Measurements from ENCODE around the gene WNT8A. TPM values are rescaled to one million over a fixed set of nuclear protein-coding genes. Genes with fewer than 3 reads are reported as not detected.
A peak's percentile ranks its signal among the peaks of the same experiment; 100 is the strongest.
"Not testable (repeated sequence)": the region's sequence is repeated elsewhere in the genome, so short reads cannot be mapped to it uniquely, and the experiment has no call there.

Gene WNT8A
- polyA plus RNA-seq, 6 donors from 2014 or later, result not detected

DNA sequence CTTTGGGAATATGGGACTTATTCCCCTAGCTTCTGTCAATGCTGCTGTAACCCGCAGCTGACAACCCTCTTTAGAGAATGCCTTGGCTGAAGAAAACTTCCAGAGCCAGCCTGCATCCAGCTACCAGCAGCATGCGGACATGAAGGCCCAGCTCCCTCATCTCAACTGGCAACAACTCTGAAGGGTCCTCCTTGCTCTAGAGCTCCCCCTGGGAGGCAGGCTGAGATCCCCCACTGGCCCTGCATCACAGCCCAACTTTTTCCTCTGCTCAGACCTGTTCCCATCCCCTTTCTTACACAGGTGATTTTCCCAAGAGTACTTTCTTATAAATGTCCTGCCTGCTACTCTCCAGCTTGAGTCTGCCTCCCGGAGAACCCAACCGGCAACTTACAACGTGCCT, 18.7 kb upstream of the WNT8A start:
- ATAC-seq (ENCODE audit: low read depth in 2 of 2) (no peak), DNase-seq (no peak)
- peak overlapping the region in 1 of 6 donors; percentile 57 for H3K27ac Mint-ChIP-seq
- peaks cover 4 to 6% (median 6%) of the 10 kb centered on the region in 3 donors for H3K4me1 Mint-ChIP-seq
- H3K4me3 Mint-ChIP-seq, result no peak overlapping the region
- H3K9me3 Mint-ChIP-seq, result no peaks in the 10 kb centered on the region
- H3K36me3 Mint-ChIP-seq, result no peaks in the 10 kb centered on the region
- H3K27me3 Mint-ChIP-seq, result peaks cover 0 to 6% (median 0%) of the 10 kb centered on the region in 3 donors

DNA sequence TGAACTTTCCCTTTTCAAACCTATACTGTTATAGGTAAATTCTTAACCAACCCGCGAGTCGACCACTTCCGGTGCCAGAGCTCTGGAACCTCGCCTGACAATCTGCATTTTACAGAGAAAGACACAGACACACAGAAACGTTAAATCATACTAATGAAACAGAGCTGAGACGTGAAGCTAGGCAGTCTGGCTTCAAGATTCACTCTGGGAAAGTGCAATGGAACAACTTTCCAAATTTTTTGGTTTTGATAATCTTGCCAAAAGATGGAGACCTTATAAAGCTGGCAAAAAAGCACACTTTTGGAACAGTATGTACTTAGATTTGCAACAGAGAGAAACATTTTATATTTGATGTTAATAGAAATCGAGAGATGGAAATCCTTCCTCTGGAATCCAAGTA, 15.9 kb upstream of the WNT8A start:
- no peak for DNase-seq
- H3K9me3 Mint-ChIP-seq, result no peaks in the 10 kb centered on the region
- no peaks in the 10 kb centered on the region for H3K36me3 Mint-ChIP-seq
- H3K4me1 Mint-ChIP-seq, result peaks cover 4 to 6% (median 6%) of the 10 kb centered on the region in 3 donors
- no peak overlapping the region for H3K4me3 Mint-ChIP-seq
- H3K27me3 Mint-ChIP-seq, result peaks cover 0 to 10% (median 6%) of the 10 kb centered on the region in 3 donors
- no peak for ATAC-seq (ENCODE audit: low read depth in 2 of 2)
- no peak overlapping the region for H3K27ac Mint-ChIP-seq

DNA sequence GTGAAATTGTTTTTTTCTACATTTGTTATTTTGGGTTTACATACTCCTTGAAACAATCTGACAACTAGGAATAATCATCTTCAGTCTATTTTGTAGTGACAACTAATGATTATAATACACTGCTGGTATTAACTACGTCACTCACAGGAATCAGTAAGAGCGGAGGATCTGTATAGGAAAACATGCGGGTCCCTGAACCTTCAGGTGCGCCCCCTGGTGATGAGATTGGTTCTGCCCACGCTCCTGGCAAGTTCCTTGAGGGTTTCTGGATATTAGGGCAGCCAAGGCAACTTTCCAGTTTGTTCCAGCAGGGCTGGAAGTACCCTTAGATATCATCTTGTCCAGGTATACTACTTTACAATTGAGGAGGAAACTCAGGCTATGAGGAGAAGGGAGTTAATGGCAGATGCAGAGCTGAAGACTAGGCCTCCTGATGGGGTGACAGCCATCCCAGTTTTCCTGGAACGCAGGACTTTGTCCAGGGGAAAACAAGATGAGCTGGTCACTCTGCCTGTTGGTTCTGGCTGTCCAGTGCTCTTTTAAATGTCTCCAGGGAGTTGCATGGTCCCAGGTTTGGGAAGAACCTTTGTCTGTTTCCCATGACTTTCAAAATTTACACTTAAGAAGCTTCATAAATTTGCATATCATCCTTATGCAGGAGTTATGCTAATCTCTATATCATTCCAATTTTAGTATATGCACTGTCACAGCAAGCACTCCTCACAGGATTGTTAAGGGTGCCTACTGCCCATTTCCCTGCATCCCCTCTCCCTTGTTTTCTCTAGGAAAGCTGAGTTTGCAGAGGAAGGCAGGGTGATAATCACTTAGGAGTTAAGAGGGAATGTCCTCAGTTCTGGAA, 14.9 kb upstream of the WNT8A start:
- Mint-ChIP-seq H3K36me3 (no peaks in the 10 kb centered on the region), H3K9me3 (no peaks in the 10 kb centered on the region), H3K27ac (no peak overlapping the region), H3K27me3 (peaks cover 0 to 10% (median 6%) of the 10 kb centered on the region in 3 donors), H3K4me3 (no peak overlapping the region), H3K4me1 (peaks cover 4 to 6% (median 6%) of the 10 kb centered on the region in 3 donors)
- DNase-seq, result peak; percentile 57
- ATAC-seq (ENCODE audit: low read depth in 2 of 2), result peak; percentile 73 to 75

DNA sequence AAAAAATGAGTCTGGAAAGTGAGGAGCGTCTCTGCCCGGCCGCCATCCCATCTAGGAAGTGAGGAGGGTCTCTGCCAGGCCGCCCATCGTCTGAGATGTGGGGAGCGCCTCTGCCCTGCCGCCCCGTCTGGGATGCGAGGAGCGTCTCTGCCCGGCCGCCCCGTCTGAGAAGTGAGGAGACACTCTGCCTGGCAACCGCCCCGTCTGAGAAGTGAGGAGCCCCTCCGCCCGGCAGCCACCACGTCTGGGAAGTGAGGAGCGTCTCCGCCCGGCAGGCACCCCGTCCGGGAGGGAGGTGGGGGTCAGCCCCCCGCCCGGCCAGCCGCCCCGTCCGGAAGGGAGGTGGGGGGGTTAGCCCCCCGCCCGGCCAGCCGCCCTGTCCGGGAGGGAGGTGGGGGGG, 13.8 kb upstream of the WNT8A start:
- not testable (repeated sequence) for H3K9me3 Mint-ChIP-seq; DNase-seq; ATAC-seq (ENCODE audit: low read depth in 2 of 2); H3K36me3 Mint-ChIP-seq; H3K27me3 Mint-ChIP-seq; H3K4me1 Mint-ChIP-seq
- Mint-ChIP-seq H3K27ac (peak overlapping the region in 1 of 6 donors; percentile 75), H3K4me3 (peak overlapping the region in 1 of 8 donors; percentile 22)

DNA sequence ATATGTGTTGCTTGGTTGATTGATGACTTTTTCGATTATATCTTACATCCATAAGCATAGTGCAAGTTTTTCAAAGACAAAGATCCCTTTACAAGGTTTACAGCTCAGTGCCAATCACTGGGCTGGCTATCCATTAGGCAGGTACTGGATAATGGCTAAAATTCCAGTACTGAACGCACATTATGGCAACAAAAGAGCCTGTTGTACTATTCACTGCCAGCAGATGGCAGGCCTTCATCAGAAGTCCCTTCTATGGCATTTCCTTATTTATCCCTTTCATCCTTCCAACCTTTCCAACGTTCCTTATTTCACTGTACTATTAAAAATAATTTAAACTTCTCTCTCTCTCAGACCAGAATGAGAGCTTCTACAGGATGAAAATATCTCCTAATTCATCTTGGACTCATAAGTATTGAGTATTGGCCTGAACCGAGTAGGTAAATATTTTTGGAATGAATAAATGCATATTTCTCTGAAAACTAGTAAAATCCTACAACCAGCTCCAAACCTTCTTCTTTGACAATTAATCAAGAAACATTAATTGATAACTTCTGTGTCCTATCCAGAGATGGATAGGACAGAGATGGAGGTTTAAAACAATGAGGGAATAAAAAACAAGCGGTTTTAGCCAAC, 6.7 kb upstream of the WNT8A start:
- Mint-ChIP-seq H3K9me3 (no peaks in the 10 kb centered on the region), H3K4me1 (peaks cover 0 to 16% (median 4%) of the 10 kb centered on the region in 3 donors), H3K27ac (no peak overlapping the region), H3K36me3 (no peaks in the 10 kb centered on the region), H3K4me3 (no peak overlapping the region), H3K27me3 (no peaks in the 10 kb centered on the region)
- no peak for ATAC-seq (ENCODE audit: low read depth in 2 of 2)
- DNase-seq, result peak; percentile 38

DNA sequence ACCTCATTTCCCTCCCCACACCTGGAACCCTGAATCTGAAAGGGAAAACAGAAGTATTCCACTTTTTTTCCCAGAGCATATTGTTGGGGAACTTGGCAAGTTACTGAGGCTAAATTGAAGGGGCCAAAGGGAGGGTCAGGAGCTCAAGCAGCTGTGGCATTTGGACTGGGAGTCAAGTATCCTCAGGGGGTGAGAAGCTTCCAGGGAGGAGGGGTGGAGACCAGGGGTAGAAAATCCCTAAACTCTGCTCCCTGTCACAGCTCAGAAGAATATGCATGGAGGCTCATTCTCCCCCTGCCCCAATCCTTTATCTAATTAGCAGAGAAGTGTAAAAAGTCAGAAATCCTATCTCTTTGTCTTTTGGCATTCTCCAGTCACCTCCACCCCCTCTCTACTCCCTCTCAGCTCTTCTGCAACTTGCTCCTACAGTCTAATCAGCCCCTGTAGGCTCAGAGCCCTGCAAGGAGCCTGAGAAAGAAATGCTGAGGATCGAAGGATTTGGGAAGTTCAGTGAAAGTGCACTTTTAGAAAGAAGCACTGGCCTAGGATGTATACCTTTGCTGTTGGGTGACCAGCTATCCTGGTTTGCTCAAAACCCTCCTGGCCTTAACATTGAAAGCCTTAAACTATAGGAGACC, 5.7 kb upstream of the WNT8A start:
- DNase-seq (no peak), ATAC-seq (ENCODE audit: low read depth in 2 of 2) (no peak)
- Mint-ChIP-seq H3K9me3 (no peaks in the 10 kb centered on the region), H3K27ac (no peak overlapping the region), H3K4me3 (no peak overlapping the region), H3K27me3 (no peaks in the 10 kb centered on the region), H3K4me1 (peaks cover 0 to 16% (median 4%) of the 10 kb centered on the region in 3 donors), H3K36me3 (no peaks in the 10 kb centered on the region)

DNA sequence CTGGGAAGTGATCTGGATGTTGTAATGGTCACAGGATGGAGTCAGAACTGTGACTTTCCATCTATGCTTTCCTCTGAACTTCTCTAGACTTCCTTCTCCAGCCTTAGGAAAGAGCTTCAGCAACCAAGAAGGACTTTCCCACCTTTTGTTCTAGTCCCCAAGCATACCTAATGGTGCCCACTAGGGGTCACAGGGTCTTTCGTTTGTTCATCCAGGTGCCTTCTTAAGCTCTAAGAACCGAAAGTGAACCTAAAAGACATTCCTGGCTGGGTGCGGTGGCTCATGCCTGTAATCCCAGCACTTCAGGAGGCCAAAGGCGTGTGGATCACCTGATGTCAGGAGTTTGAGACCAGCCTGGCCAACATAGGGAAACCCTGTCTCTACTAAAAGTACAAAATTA, 1.8 kb upstream of the WNT8A start:
- Mint-ChIP-seq H3K4me1 (peaks cover 0 to 16% (median 4%) of the 10 kb centered on the region in 3 donors), H3K9me3 (no peaks in the 10 kb centered on the region), H3K27me3 (no peaks in the 10 kb centered on the region), H3K27ac (no peak overlapping the region), H3K4me3 (no peak overlapping the region), H3K36me3 (no peaks in the 10 kb centered on the region)
- DNase-seq, result no peak
- ATAC-seq (ENCODE audit: low read depth in 2 of 2), result no peak

DNA sequence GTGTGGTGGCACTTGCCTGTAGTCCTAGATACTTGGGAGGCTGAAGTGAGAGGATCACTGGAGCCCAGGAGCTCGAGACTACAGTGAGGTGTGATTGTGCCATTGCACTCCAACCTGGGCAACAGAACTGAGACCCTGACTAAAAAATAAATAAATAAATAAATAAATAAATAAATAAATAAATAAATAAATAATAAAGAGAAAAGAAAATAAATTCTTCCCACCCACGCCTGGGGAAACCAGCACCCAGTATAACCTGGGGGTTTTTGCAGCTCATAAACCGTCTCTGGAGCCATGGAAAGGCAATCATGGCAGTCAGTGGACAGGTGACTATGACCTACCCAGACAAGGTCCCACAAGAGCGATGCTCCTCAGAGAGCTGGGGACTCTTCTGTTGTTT, 7.9 kb downstream of the WNT8A start:
- no peak for ATAC-seq (ENCODE audit: low read depth in 2 of 2)
- Mint-ChIP-seq H3K9me3 (no peaks in the 10 kb centered on the region), H3K4me1 (no peaks in the 10 kb centered on the region), H3K27ac (no peak overlapping the region), H3K27me3 (peaks cover 0 to 4% (median 0%) of the 10 kb centered on the region in 3 donors), H3K4me3 (no peak overlapping the region), H3K36me3 (no peaks in the 10 kb centered on the region)
- no peak for DNase-seq

DNA sequence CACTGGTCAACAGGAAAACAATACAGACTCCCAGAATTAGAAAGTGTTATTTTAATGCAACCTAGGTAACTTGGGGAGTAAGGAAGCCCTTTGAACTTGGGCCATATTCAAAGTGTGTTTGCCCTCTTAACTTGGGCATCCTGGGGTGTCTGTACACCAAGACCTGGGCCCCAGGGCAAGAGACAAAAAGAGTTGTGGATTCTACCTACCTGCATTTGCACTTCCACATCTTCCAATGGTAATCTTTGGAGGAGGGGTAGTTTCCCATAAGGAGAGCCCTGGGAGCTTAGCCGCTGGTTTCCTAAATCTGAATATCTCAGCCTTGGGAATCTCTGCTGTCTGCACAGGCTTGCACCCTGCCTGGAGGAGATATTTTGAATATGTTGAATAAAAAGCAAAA, 8.5 kb downstream of the WNT8A start:
- no peaks in the 10 kb centered on the region for H3K4me1 Mint-ChIP-seq
- no peak overlapping the region for H3K4me3 Mint-ChIP-seq
- no peak for ATAC-seq (ENCODE audit: low read depth in 2 of 2)
- H3K9me3 Mint-ChIP-seq, result no peaks in the 10 kb centered on the region
- H3K27me3 Mint-ChIP-seq, result peaks cover 3 to 6% (median 4%) of the 10 kb centered on the region in 3 donors
- no peaks in the 10 kb centered on the region for H3K36me3 Mint-ChIP-seq
- no peak overlapping the region for H3K27ac Mint-ChIP-seq
- DNase-seq, result no peak

DNA sequence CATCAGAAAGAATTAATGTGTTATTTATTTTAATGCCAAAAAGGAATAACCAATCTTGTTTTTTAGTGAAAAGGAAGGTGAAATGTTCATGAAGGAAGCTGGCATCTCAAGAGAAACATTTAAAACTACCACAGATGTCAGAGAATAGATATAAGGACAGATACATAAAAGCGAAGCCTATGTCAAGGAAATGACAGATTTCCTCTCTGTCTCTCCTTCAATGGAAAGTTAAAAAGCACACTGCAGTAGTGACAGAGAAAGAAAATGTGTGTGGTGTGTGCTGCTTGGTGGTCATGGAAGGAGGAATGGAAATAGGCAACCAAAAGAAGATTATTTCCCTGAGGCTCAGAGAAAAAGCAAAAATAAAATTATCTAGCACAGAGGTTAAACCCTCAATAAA, 9.2 kb downstream of the WNT8A start:
- Mint-ChIP-seq H3K27ac (no peak overlapping the region), H3K4me3 (no peak overlapping the region), H3K36me3 (no peaks in the 10 kb centered on the region), H3K4me1 (no peaks in the 10 kb centered on the region), H3K9me3 (no peaks in the 10 kb centered on the region), H3K27me3 (peaks cover 4 to 11% (median 8%) of the 10 kb centered on the region in 3 donors)
- no peak for ATAC-seq (ENCODE audit: low read depth in 2 of 2)
- DNase-seq, result no peak

DNA sequence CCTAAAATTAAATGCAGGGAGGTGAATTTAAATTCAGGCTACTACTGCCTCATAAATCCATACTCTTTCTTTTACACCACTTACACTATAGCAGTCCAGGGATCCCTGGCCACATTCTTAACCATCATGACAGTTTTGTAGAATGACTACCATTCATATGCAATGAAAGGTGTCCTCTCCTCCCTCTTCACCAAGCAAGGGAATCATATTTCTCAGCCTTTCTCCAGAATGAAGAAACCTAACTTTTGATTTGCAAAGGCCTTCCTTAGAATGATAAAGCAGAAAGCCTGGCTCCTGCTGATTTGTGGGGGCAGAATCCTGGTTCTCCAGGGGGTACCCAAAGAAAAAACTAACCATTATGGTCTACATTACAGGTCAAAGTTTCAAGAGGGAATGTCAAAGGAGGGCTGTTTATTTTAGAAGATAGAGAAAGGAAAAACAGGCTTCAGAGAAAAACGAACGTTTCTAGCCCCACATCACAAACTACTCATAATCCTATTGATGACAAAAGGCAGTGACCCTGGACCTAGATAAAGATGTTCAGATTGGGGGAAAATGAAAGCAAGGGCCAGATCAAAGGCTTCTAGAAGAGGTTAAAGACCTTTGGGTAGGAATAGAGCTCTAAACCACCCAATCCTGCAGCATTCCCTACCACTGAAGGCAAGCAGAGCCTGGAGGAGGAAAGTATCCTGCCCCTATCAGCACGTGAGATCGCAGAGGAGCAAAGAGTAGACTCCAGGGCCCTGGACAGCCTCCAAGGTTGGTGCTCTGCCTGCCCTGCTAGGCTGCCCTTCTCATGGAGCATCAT, 11.5 kb downstream of the WNT8A start:
- ATAC-seq (ENCODE audit: low read depth in 2 of 2) (no peak), DNase-seq (no peak)
- peaks cover 0 to 2% (median 0%) of the 10 kb centered on the region in 7 donors for H3K9me3 Mint-ChIP-seq
- H3K4me1 Mint-ChIP-seq, result no peaks in the 10 kb centered on the region
- H3K27me3 Mint-ChIP-seq, result peaks cover 12 to 21% (median 18%) of the 10 kb centered on the region in 3 donors
- no peaks in the 10 kb centered on the region for H3K36me3 Mint-ChIP-seq
- H3K4me3 Mint-ChIP-seq, result no peak overlapping the region
- H3K27ac Mint-ChIP-seq, result no peak overlapping the region

DNA sequence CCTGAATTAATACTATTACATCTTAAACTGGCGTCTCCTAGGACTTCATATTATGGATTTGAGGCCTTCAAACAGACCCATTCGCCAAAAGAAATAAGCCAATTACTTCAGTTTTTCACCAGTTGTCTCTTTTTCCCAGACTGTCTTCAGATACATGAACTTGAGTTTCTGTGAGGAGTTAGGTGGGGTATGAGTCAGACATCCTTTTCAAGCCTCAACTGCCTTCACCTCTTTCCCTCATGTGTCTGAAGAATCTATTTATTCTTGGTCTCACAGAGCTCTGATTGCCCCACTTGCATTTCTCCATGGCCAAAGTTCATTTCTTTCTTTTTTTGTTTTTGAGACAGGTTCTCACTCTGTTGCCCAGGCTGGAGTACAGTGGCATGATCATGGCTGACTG, 12.5 kb downstream of the WNT8A start:
- H3K27ac Mint-ChIP-seq, result no peak overlapping the region

More for the DNA sequence above, 12.5 kb downstream of the WNT8A start:
- DNase-seq (no peak), ATAC-seq (ENCODE audit: low read depth in 2 of 2) (no peak)
- Mint-ChIP-seq H3K4me3 (no peak overlapping the region), H3K4me1 (peaks cover 3 to 7% (median 4%) of the 10 kb centered on the region in 3 donors), H3K36me3 (no peaks in the 10 kb centered on the region), H3K9me3 (peaks cover 0 to 2% (median 0%) of the 10 kb centered on the region in 7 donors), H3K27me3 (peaks cover 9 to 21% (median 18%) of the 10 kb centered on the region in 3 donors)
